Fibroblast of mammary gland (primary cell): Measurements from ENCODE around the gene KDM4B.

Source experiments
- DNase-seq: peaks from one replicate; pipeline ENCODE4 v3.0.0-alpha.2; 2010; ENCODE audit warnings: low read depth
- H3K4me3 ChIP-seq: 2 replicates; pipeline ENCODE4 v1.5.1; 2011; ENCODE audit warnings: low read depth, mild to moderate bottlenecking, low read length, moderate library complexity; ENCODE audit not compliant: control insufficient read depth
- TF ChIP-seq, protein P1 (sequence below): conservative IDR thresholded peaks from 2 replicates; pipeline ENCODE4 v1.5.1; 2011; ENCODE audit warnings: low read depth, low read length, inconsistent platforms; ENCODE audit not compliant: control insufficient read depth, insufficient read depth

Gene KDM4B

GRCh38 chr19:5141129-5141849, 172.4 kb downstream of the KDM4B start:
- DNase-seq, result peak; percentile 76
- TF ChIP-seq, protein P1, sequence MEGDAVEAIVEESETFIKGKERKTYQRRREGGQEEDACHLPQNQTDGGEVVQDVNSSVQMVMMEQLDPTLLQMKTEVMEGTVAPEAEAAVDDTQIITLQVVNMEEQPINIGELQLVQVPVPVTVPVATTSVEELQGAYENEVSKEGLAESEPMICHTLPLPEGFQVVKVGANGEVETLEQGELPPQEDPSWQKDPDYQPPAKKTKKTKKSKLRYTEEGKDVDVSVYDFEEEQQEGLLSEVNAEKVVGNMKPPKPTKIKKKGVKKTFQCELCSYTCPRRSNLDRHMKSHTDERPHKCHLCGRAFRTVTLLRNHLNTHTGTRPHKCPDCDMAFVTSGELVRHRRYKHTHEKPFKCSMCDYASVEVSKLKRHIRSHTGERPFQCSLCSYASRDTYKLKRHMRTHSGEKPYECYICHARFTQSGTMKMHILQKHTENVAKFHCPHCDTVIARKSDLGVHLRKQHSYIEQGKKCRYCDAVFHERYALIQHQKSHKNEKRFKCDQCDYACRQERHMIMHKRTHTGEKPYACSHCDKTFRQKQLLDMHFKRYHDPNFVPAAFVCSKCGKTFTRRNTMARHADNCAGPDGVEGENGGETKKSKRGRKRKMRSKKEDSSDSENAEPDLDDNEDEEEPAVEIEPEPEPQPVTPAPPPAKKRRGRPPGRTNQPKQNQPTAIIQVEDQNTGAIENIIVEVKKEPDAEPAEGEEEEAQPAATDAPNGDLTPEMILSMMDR, result no peak
- no peak overlapping the region for H3K4me3 ChIP-seq

DNA sequence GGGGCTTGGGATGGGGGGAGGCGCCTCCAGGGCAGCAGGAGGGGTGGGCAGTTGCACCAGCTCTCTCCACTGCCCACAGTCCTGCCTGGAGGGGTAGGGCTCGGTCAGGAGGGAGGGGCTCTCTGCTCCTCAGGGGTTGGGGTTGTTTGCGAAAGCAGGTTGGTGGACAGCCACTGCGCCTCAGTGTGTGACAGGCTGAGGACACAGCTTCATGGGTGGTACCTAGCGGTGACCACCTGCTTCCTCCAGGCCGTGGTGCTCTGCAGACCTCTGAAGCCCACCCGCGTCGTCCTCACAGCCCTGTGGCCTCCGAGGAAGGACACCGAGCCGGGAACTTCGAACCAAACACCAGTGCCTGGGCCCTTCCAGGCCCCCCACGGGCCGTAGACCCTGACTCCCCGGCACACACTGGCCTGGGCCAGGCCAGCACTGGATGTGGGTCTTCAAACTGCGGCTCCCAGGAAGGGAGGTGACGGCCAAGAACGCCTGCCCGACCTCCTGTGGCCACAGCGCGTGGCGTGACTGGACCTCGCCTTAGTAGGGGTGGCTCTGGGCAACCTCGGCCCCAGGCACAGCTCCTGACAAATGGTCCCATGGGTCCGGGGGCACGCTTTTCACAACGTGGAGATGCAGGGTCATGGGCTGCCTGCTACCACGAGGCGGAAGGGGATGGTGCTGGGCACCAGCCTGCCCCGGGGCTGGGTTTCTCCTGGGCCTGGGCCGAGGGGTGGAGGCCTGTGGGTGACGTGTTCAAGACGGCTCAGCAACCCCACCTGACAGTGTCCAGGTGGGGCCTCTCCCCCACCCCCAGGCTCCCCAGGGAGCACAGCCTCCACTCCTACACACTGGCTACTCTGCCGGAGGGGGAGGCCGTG, 173.2 kb downstream of the KDM4B start:
- no peak for DNase-seq
- TF ChIP-seq, protein P1, result no peak
- no peak overlapping the region for H3K4me3 ChIP-seq

- TF ChIP-seq, protein P1, result no peak
- H3K4me3 ChIP-seq, result no peak overlapping the region
- no peak for DNase-seq
Observed at GRCh38 chr19:5142725-5143097, 173.8 kb downstream of the KDM4B start.

GRCh38 chr19:5143471-5144411, 174.8 kb downstream of the KDM4B start:
- DNase-seq, result no peak
- TF ChIP-seq, protein P1, result no peak
- H3K4me3 ChIP-seq, result no peak overlapping the region

- TF ChIP-seq, protein P1, result no peak
- no peak for DNase-seq
Observed at GRCh38 chr19:5144545-5145179, 175.7 kb downstream of the KDM4B start.

More at GRCh38 chr19:5144545-5145179, 175.7 kb downstream of the KDM4B start:
- H3K4me3 ChIP-seq, result no peak overlapping the region
